ENCODE results near the gene PRRC2B. TPM values are rescaled to one million over a fixed set of nuclear protein-coding genes. Genes with fewer than 3 reads are reported as not detected.

The PRRC2B gene
- total RNA-seq, 6 experiments from 2014 or later, result 130 to 173 (median 145) TPM

- Mint-ChIP-seq H3K4me1 (ENCODE audit: low read depth) (peaks cover 55% of the 10 kb centered on the region), H3K9me3 (no peaks in the 10 kb centered on the region), H3K36me3 (ENCODE audit: low read depth) (peaks cover 11% of the 10 kb centered on the region; the same call in 1 of the 2 replicates), H3K27me3 (ENCODE audit: insufficient read depth) (peaks cover 5% of the 10 kb centered on the region; the same call in 1 of the 2 replicates), H3K27ac (peak overlapping the region; percentile 75), H3K4me3 (peak overlapping the region; percentile 98)
- no peak for TF ChIP-seq CTCF (IDR thresholded peaks at IDR 0.05)
- DNase-seq, result no peak
Observed at GRCh38 chr9:131397100-131397790, 3.4 kb downstream of the PRRC2B start.

- H3K4me3 Mint-ChIP-seq, result peak overlapping the region; percentile 98
- H3K27ac Mint-ChIP-seq, result peak overlapping the region; percentile 75
- peaks cover 15% of the 10 kb centered on the region; the same call in 1 of the 2 replicates for H3K36me3 Mint-ChIP-seq (ENCODE audit: low read depth)
- peaks cover 62% of the 10 kb centered on the region for H3K4me1 Mint-ChIP-seq (ENCODE audit: low read depth)
- H3K27me3 Mint-ChIP-seq (ENCODE audit: insufficient read depth), result peaks cover 5% of the 10 kb centered on the region; the same call in 1 of the 2 replicates
- H3K9me3 Mint-ChIP-seq, result no peaks in the 10 kb centered on the region
- DNase-seq, result no peak
- no peak for TF ChIP-seq CTCF (IDR thresholded peaks at IDR 0.05)
Observed at GRCh38 chr9:131398204-131398603, 4.3 kb downstream of the PRRC2B start.

GRCh38 chr9:131399972-131400371, 6.1 kb downstream of the PRRC2B start:
- Mint-ChIP-seq H3K9me3 (no peaks in the 10 kb centered on the region), H3K4me3 (no peak overlapping the region), H3K4me1 (ENCODE audit: low read depth) (peaks cover 66% of the 10 kb centered on the region), H3K27me3 (ENCODE audit: insufficient read depth) (peaks cover 2% of the 10 kb centered on the region; the same call in 1 of the 2 replicates), H3K36me3 (ENCODE audit: low read depth) (peaks cover 15% of the 10 kb centered on the region; the same call in 1 of the 2 replicates), H3K27ac (peak overlapping the region; percentile 53)
- no peak for DNase-seq
- TF ChIP-seq CTCF (IDR thresholded peaks at IDR 0.05), result no peak

GRCh38 chr9:131400627-131401026, 6.7 kb downstream of the PRRC2B start:
- Mint-ChIP-seq H3K9me3 (no peaks in the 10 kb centered on the region), H3K36me3 (ENCODE audit: low read depth) (peaks cover 9% of the 10 kb centered on the region; the same call in 1 of the 2 replicates), H3K4me3 (no peak overlapping the region), H3K4me1 (ENCODE audit: low read depth) (peaks cover 66% of the 10 kb centered on the region), H3K27me3 (ENCODE audit: insufficient read depth) (no peaks in the 10 kb centered on the region; the same call in 1 of the 2 replicates), H3K27ac (no peak overlapping the region; the same call in 1 of the 2 replicates)
- TF ChIP-seq CTCF (IDR thresholded peaks at IDR 0.05), result no peak
- no peak for DNase-seq

DNA sequence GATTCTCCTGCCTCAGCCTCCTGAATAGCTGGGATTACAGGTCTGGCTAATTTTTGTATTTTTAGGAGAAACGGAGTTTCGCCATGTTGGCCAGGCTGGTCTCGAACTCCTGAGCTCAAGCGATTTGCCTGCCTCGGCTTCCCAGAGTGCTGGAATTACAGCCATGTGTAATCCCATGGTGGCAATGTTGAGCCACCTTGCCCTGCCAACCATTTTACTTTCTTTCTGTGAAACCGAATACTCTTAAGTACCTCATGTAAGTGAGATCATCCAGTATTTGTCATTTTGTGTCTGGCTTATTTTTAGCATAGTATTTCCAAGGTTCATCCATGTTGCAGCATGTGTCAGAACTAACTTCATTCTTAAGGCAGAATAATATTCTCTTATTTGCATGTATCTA, 8.2 kb downstream of the PRRC2B start:
- H3K27me3 Mint-ChIP-seq (ENCODE audit: insufficient read depth), result no peaks in the 10 kb centered on the region; the same call in none of the 2 replicates

More for the DNA sequence above, 8.2 kb downstream of the PRRC2B start:
- peaks cover 9% of the 10 kb centered on the region; the same call in 1 of the 2 replicates for H3K36me3 Mint-ChIP-seq (ENCODE audit: low read depth)
- DNase-seq, result peak; percentile 63
- TF ChIP-seq CTCF (IDR thresholded peaks at IDR 0.05), result no peak; the same call in 1 of the 2 replicates
- peak overlapping the region; percentile 89 for H3K27ac Mint-ChIP-seq
- H3K4me3 Mint-ChIP-seq, result peak overlapping the region; percentile 82
- no peaks in the 10 kb centered on the region for H3K9me3 Mint-ChIP-seq
- peaks cover 66% of the 10 kb centered on the region for H3K4me1 Mint-ChIP-seq (ENCODE audit: low read depth)
